SK-N-SH (cell line): ENCODE data around the gene TACO1. TPM values are rescaled to one million over a fixed set of nuclear protein-coding genes. Genes with fewer than 3 reads are reported as not detected.

Experiments used
- CTCF ChIA-PET: fragments of 300-600, 350-600 bp; formaldehyde crosslinking; extraction: SDS; loops from one replicate; lab custom pipeline; 2021; lab: Yijun Ruan, JAX
- POLR2A ChIA-PET: fragments of 350-600 bp; sonication (Branson Sonifier 250); formaldehyde crosslinking; extraction: SDS; loops from one replicate; lab custom pipeline; 2020; ENCODE audit warnings: antibody characterized with exemption, inconsistent platforms; lab: Yijun Ruan, JAX
- DNase-seq: peaks from one replicate; pipeline ENCODE4 v3.0.0; 2012
- H2AFZ ChIP-seq: fragments of 200-600 bp; sonication (generic); 2 replicates; pipeline ENCODE4 v1.8.1; 2016; ENCODE audit warnings: antibody characterized with exemption, mild to moderate bottlenecking, low read depth
- H3F3A ChIP-seq: fragments of 200-600 bp; sonication (generic); replicated peaks from 2 replicates; pipeline ENCODE3; 2016; ENCODE audit warnings: antibody characterized with exemption, mild to moderate bottlenecking; ENCODE audit not compliant: insufficient read depth
- H3K27ac ChIP-seq, 2 experiments: fragments of 200-500 bp in 1 of 2; fragments of 200-600 bp in 1 of 2; sonication (Bioruptor generic) in 1 of 2; sonication (generic), shearing (Covaris generic) in 1 of 2; 2 replicates each; pipeline versions ENCODE4 v1.5.1 to v1.6.1; 2014 to 2016; ENCODE audit warnings: low read depth in 2 of 2, inconsistent platforms in 1 of 2, low read length in 1 of 2, mild to moderate bottlenecking in 1 of 2, mixed read lengths in 1 of 2
- H3K27me3 ChIP-seq: fragments of 200-600 bp; sonication (generic), shearing (Covaris generic); 2 replicates; pipeline ENCODE4 v1.6.1; 2016; ENCODE audit warnings: mixed run types; ENCODE audit not compliant: insufficient read depth
- H3K36me3 ChIP-seq, 2 experiments: fragments of 200-500 bp in 1 of 2; fragments of 200-600 bp in 1 of 2; sonication (Bioruptor generic) in 1 of 2; sonication (generic) in 1 of 2; replicated peaks in 1 of 2; 2 replicates each; pipeline versions ENCODE3 to v1.5.1; 2014 to 2016; ENCODE audit warnings: low read length in 1 of 2, mild to moderate bottlenecking in 1 of 2; ENCODE audit not compliant: insufficient read depth in 2 of 2, control insufficient read depth in 1 of 2
- H3K4me1 ChIP-seq, 2 experiments: fragments of 200-500 bp in 1 of 2; fragments of 200-600 bp in 1 of 2; sonication (Bioruptor generic) in 1 of 2; sonication (generic), shearing (Covaris generic) in 1 of 2; 2 replicates each; pipeline versions ENCODE4 v1.5.1 to v1.6.1; 2014 to 2016; ENCODE audit warnings: low read depth in 1 of 2, low read length in 1 of 2, mixed run types in 1 of 2; ENCODE audit not compliant: insufficient read depth in 2 of 2, control insufficient read depth in 1 of 2
- H3K4me2 ChIP-seq: fragments of 200-600 bp; sonication (generic), shearing (Covaris generic); 2 replicates; pipeline ENCODE4 v1.6.1; 2017; ENCODE audit warnings: mixed run types
- H3K4me3 ChIP-seq, 2 experiments: fragments of 200-500 bp in 1 of 2; fragments of 200-600 bp in 1 of 2; sonication (Bioruptor generic) in 1 of 2; sonication (generic), shearing (Covaris generic) in 1 of 2; 2 replicates each; pipeline versions ENCODE4 v1.5.1 to v1.8.1; 2014 to 2016; ENCODE audit warnings: low read depth in 2 of 2, inconsistent platforms in 1 of 2, low read length in 1 of 2, mild to moderate bottlenecking in 1 of 2, mixed read lengths in 1 of 2, moderate library complexity in 1 of 2
- H3K79me2 ChIP-seq: fragments of 200-600 bp; sonication (generic); 2 replicates; pipeline ENCODE4 v1.8.1; 2017; ENCODE audit warnings: mild to moderate bottlenecking; ENCODE audit not compliant: insufficient read depth
- H3K9ac ChIP-seq: fragments of 200-600 bp; sonication (generic); 2 replicates; pipeline ENCODE4 v1.6.1; 2017; ENCODE audit warnings: mixed run types
- H3K9me2 ChIP-seq: fragments of 200-600 bp; sonication (generic); 2 replicates; pipeline ENCODE4 v1.6.1; 2017; ENCODE audit warnings: mixed run types
- H3K9me3 ChIP-seq: fragments of 200-600 bp; sonication (generic); 2 replicates; pipeline ENCODE4 v1.6.1; 2017; ENCODE audit warnings: mixed run types, mild to moderate bottlenecking, moderate library complexity
- H4K20me1 ChIP-seq: fragments of 200-600 bp; sonication (generic); 2 replicates; pipeline ENCODE4 v1.6.1; 2017; ENCODE audit warnings: mild to moderate bottlenecking, mixed run types; ENCODE audit not compliant: insufficient read depth
- FOXM1 ChIP-seq: IDR thresholded peaks from 2 replicates; pipeline ENCODE4 v1.4.0; 2012; ENCODE audit warnings: low read depth, mild to moderate bottlenecking
- GATA2 ChIP-seq: sonication (generic); formaldehyde crosslinking; IDR thresholded peaks from 2 replicates; pipeline ENCODE4 v1.5.0; 2020; ENCODE audit warnings: mild to moderate bottlenecking, missing genetic modification reagents
- NFIC ChIP-seq: IDR thresholded peaks from 2 replicates; pipeline ENCODE4 v1.4.0; 2012; ENCODE audit warnings: borderline replicate concordance
- NRF1 ChIP-seq: IDR thresholded peaks from 2 replicates; pipeline ENCODE4 v1.6.1; 2012; ENCODE audit warnings: low read depth, mild to moderate bottlenecking, low read length
- POLR2AphosphoS5 ChIP-seq: IDR thresholded peaks from 2 replicates; pipeline ENCODE4 v1.6.1; 2012; ENCODE audit warnings: low read depth, low read length
- RAD21 ChIP-seq: IDR thresholded peaks from 2 replicates; pipeline ENCODE4 v1.6.1; 2012; ENCODE audit warnings: mild to moderate bottlenecking, low read length
- RFX5 ChIP-seq: IDR thresholded peaks from 2 replicates; pipeline ENCODE4 v1.6.1; 2012; ENCODE audit warnings: mild to moderate bottlenecking, improper control_type of control experiment, low read length
- RXRA ChIP-seq: IDR thresholded peaks from 2 replicates; pipeline ENCODE4 v1.4.0; 2012; ENCODE audit warnings: low read depth, mild to moderate bottlenecking, borderline replicate concordance
- SIN3A ChIP-seq: IDR thresholded peaks from 2 replicates; pipeline ENCODE4 v1.6.1; 2012; ENCODE audit warnings: low read depth, mild to moderate bottlenecking, low read length, moderate library complexity, borderline replicate concordance
- TCF12 ChIP-seq: IDR thresholded peaks from 2 replicates; pipeline ENCODE4 v1.4.0; 2012
- TEAD4 ChIP-seq: IDR thresholded peaks from 2 replicates; pipeline ENCODE4 v1.4.0; 2012; ENCODE audit warnings: mild to moderate bottlenecking, borderline replicate concordance; ENCODE audit not compliant: insufficient read depth
- WGBS: methylation state at CpG from one replicate; pipeline ENCODE4 v1.1.6; 2017; ENCODE audit warnings: low lambda C conversion rate; 5-methylcytosine and 5-hydroxymethylcytosine counted together
- polyA plus RNA-seq, 3 experiments: library from polyadenylated mRNA; depleted of rRNA; stranded (reverse); fragments of >200 nt; gene quantifications; 2 replicates each; pipeline ENCODE4 v1.2.3, GENCODE V29; 2012
- TF ChIP-seq, protein P1 (sequence below): IDR thresholded peaks from 2 replicates; pipeline ENCODE4 v1.4.0; 2012; ENCODE audit warnings: low read depth
- TF ChIP-seq, protein P2 (sequence below): IDR thresholded peaks from 2 replicates; pipeline ENCODE4 v1.6.1; 2012; ENCODE audit warnings: mild to moderate bottlenecking, low read depth, low read length, moderate library complexity
- TF ChIP-seq, protein P3 (sequence below): fragments of 200-600 bp; sonication (generic); IDR thresholded peaks from 2 replicates; pipeline ENCODE4 v1.6.1; 2017; ENCODE audit warnings: antibody characterized with exemption, mild to moderate bottlenecking, moderate library complexity
- TF ChIP-seq, protein P4 (sequence below): fragments of 150-350 bp; IDR thresholded peaks from 2 replicates; pipeline ENCODE4 v1.6.1; 2016; ENCODE audit warnings: mild to moderate bottlenecking, low read depth, low read length

Gene TACO1
- polyA plus RNA-seq, 1 of the 3 experiments (the other 2 are of a cell fraction): 37.9 TPM

DNA sequence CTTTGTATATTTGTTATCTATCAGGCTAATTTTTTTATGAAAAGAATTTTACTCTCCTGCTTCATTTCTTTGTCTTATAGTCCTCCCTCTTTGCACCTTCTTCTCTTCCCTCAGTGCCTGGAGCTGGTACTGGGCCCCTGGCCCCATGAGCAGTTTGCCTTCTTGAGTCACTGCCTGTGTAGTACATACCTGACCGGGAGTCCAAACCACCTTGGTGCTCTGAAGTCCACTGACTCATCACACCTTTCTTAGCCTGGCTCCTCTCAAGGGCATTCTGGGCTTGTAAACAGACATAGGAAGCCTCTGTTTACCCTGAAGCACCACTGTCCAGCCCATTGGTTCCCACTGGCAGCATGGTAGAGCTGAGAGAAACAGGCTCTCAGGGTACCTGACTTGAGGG lies 11.0 kb upstream of the TACO1 start:
- peaks cover 8% of the 10 kb centered on the region for H3F3A ChIP-seq
- no peak overlapping the region for H3K4me2 ChIP-seq
- no peak overlapping the region for H2AFZ ChIP-seq
- H3K4me1 ChIP-seq: no peaks in the 10 kb centered on the region
- DNase-seq: no peak
- no peaks in the 10 kb centered on the region for H4K20me1 ChIP-seq
- TF ChIP-seq RXRA (no peak), TEAD4 (no peak)
- peaks cover 6% of the 10 kb centered on the region; the same call in 1 of the 2 replicates for H3K79me2 ChIP-seq
- ChIA-PET CTCF (interaction anchor here (0.6 to 2.3 kb wide), 3 partner anchors 20 to 164 kb away, joined by 3 to 15 read pairs (median 4); no protein-coding TSS in a partner anchor), POLR2A (no interaction called here)
- H3K4me3 ChIP-seq: no peak overlapping the region
- WGBS: 88% methylated on average over 1 of the region's 1 CpG
- peaks cover 60 to 75% of the 10 kb centered on the region in 2 experiments for H3K36me3 ChIP-seq
- no peaks in the 10 kb centered on the region for H3K9me3 ChIP-seq
- no peak overlapping the region for H3K27ac ChIP-seq
- no peaks in the 10 kb centered on the region for H3K27me3 ChIP-seq
- H3K9me2 ChIP-seq: no peaks in the 10 kb centered on the region
- H3K9ac ChIP-seq: no peak overlapping the region

DNA sequence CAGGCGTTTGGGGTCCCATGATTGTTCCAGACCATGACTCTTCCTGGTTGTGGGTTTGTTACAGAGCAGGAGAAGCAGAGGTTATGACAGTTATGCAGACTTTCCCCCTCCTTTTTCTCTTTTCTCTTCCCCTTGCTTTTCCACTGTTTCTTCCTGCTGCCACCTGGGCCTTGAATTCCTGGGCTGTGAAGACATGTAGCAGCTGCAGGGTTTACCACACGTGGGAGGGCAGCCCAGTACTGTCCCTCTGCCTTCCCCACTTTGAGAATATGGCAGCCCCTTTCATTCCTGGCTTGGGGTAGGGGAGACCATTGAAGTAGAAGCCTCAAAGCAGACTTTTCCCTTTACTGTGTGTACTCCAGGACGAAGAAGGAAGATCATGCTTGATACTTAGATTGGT lies 7.9 kb upstream of the TACO1 start:
- no peak for DNase-seq
- H3K9me3 ChIP-seq: no peaks in the 10 kb centered on the region
- no peak overlapping the region for H3K27ac ChIP-seq
- no peaks in the 10 kb centered on the region for H3K27me3 ChIP-seq
- H3K9ac ChIP-seq: no peak overlapping the region
- no peak overlapping the region for H3K4me3 ChIP-seq
- H3K79me2 ChIP-seq: peaks cover 6% of the 10 kb centered on the region; the same call in 1 of the 2 replicates
- no peaks in the 10 kb centered on the region for H3K9me2 ChIP-seq
- 94% methylated on average over 3 of the region's 3 CpGs for WGBS
- H2AFZ ChIP-seq: no peak overlapping the region
- peaks cover 13% of the 10 kb centered on the region for H3F3A ChIP-seq
- ChIA-PET POLR2A (no interaction called here), CTCF (interaction anchor here (1.1 to 3.8 kb wide), 5 partner anchors 13 to 167 kb away, joined by 3 to 28 read pairs (median 4); no protein-coding TSS in a partner anchor)
- peaks cover 45 to 58% of the 10 kb centered on the region in 2 experiments for H3K36me3 ChIP-seq
- no peak overlapping the region for H3K4me2 ChIP-seq
- H3K4me1 ChIP-seq: peaks cover 0 to 2% of the 10 kb centered on the region in 2 experiments; a peak in 1 of 4 replicates
- H4K20me1 ChIP-seq: no peaks in the 10 kb centered on the region
- TF ChIP-seq POLR2AphosphoS5: no peak
- TF ChIP-seq, protein P1, sequence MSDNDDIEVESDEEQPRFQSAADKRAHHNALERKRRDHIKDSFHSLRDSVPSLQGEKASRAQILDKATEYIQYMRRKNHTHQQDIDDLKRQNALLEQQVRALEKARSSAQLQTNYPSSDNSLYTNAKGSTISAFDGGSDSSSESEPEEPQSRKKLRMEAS: no peak
- TF ChIP-seq NFIC: no peak
- TF ChIP-seq, protein P2, sequence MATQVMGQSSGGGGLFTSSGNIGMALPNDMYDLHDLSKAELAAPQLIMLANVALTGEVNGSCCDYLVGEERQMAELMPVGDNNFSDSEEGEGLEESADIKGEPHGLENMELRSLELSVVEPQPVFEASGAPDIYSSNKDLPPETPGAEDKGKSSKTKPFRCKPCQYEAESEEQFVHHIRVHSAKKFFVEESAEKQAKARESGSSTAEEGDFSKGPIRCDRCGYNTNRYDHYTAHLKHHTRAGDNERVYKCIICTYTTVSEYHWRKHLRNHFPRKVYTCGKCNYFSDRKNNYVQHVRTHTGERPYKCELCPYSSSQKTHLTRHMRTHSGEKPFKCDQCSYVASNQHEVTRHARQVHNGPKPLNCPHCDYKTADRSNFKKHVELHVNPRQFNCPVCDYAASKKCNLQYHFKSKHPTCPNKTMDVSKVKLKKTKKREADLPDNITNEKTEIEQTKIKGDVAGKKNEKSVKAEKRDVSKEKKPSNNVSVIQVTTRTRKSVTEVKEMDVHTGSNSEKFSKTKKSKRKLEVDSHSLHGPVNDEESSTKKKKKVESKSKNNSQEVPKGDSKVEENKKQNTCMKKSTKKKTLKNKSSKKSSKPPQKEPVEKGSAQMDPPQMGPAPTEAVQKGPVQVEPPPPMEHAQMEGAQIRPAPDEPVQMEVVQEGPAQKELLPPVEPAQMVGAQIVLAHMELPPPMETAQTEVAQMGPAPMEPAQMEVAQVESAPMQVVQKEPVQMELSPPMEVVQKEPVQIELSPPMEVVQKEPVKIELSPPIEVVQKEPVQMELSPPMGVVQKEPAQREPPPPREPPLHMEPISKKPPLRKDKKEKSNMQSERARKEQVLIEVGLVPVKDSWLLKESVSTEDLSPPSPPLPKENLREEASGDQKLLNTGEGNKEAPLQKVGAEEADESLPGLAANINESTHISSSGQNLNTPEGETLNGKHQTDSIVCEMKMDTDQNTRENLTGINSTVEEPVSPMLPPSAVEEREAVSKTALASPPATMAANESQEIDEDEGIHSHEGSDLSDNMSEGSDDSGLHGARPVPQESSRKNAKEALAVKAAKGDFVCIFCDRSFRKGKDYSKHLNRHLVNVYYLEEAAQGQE: no peak
- TF ChIP-seq RAD21: no peak
- TF ChIP-seq GATA2 (CRISPR knock-in tag): no peak
- TF ChIP-seq, protein P3, sequence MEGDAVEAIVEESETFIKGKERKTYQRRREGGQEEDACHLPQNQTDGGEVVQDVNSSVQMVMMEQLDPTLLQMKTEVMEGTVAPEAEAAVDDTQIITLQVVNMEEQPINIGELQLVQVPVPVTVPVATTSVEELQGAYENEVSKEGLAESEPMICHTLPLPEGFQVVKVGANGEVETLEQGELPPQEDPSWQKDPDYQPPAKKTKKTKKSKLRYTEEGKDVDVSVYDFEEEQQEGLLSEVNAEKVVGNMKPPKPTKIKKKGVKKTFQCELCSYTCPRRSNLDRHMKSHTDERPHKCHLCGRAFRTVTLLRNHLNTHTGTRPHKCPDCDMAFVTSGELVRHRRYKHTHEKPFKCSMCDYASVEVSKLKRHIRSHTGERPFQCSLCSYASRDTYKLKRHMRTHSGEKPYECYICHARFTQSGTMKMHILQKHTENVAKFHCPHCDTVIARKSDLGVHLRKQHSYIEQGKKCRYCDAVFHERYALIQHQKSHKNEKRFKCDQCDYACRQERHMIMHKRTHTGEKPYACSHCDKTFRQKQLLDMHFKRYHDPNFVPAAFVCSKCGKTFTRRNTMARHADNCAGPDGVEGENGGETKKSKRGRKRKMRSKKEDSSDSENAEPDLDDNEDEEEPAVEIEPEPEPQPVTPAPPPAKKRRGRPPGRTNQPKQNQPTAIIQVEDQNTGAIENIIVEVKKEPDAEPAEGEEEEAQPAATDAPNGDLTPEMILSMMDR: no peak
- TF ChIP-seq, protein P4, sequence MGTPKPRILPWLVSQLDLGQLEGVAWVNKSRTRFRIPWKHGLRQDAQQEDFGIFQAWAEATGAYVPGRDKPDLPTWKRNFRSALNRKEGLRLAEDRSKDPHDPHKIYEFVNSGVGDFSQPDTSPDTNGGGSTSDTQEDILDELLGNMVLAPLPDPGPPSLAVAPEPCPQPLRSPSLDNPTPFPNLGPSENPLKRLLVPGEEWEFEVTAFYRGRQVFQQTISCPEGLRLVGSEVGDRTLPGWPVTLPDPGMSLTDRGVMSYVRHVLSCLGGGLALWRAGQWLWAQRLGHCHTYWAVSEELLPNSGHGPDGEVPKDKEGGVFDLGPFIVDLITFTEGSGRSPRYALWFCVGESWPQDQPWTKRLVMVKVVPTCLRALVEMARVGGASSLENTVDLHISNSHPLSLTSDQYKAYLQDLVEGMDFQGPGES: no peak
- no peak for TF ChIP-seq SIN3A
- TF ChIP-seq RXRA: no peak
- TF ChIP-seq TCF12: no peak
- TF ChIP-seq NRF1: no peak
- TF ChIP-seq RFX5: no peak
- no peak for TF ChIP-seq FOXM1
- TF ChIP-seq, all 33 proteins: peak for 0
